ENCODE measurements around the gene RAPGEFL1.

The RAPGEFL1 gene

DNA sequence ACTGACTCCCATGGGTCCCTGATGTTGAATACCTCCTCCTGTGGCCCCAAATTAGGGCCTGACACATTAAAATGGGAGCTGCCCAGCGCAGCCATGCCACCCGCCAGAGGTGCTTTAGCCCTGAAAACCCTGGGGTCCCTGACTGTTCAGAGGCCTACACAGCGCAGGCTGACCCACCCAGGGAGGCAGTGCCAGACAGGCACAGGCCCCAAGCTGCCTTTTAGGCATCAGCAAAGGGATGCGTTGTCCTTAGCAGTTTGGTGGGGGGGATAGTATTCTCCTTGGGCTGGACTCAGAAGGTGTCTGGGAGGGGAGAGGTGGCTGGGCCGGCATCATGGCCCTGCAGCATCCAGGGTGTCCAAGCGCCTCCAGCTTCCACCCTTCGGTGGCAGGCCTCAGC lies 1.4 kb downstream of the RAPGEFL1 start:
- Histone ChIP-seq H3K79me2 (ENCODE audit: insufficient read depth, low read depth) (no peaks in the 10 kb centered on the region), H3K9ac (no peak overlapping the region), H3K4me1 (ENCODE audit: low read depth, poor library complexity, severe bottlenecking) (peaks cover 11% of the 10 kb centered on the region), H3K27me3 (ENCODE audit: insufficient read depth, low read depth) (no peaks in the 10 kb centered on the region), H4K20me1 (ENCODE audit: insufficient read depth) (no peaks in the 10 kb centered on the region), H3K36me3 (ENCODE audit: insufficient read depth) (no peaks in the 10 kb centered on the region), H2AFZ (ENCODE audit: low read depth) (no peak overlapping the region), H3K4me2 (no peak overlapping the region), H3K27ac (no peak overlapping the region), H3K4me3 (IDR thresholded peaks at IDR 0.05; ENCODE audit: insufficient read depth, low read depth, low read length) (no peak overlapping the region)
- no peak for TF ChIP-seq CTCF (conservative IDR thresholded peaks at IDR 0.05; ENCODE audit: low read depth, low read length)

- Histone ChIP-seq H2AFZ (ENCODE audit: low read depth) (no peak overlapping the region), H3K79me2 (ENCODE audit: insufficient read depth, low read depth) (no peaks in the 10 kb centered on the region), H3K4me3 (IDR thresholded peaks at IDR 0.05; ENCODE audit: insufficient read depth, low read depth, low read length) (no peak overlapping the region), H3K36me3 (ENCODE audit: insufficient read depth) (no peaks in the 10 kb centered on the region), H4K20me1 (ENCODE audit: insufficient read depth) (no peaks in the 10 kb centered on the region), H3K27me3 (ENCODE audit: insufficient read depth, low read depth) (no peaks in the 10 kb centered on the region), H3K4me1 (ENCODE audit: low read depth, poor library complexity, severe bottlenecking) (peaks cover 11% of the 10 kb centered on the region), H3K9ac (no peak overlapping the region), H3K4me2 (no peak overlapping the region), H3K27ac (no peak overlapping the region)
- no peak for TF ChIP-seq CTCF (conservative IDR thresholded peaks at IDR 0.05; ENCODE audit: low read depth, low read length)
Observed at GRCh38 chr17:40179923-40180659, 2.8 kb downstream of the RAPGEFL1 start.

DNA sequence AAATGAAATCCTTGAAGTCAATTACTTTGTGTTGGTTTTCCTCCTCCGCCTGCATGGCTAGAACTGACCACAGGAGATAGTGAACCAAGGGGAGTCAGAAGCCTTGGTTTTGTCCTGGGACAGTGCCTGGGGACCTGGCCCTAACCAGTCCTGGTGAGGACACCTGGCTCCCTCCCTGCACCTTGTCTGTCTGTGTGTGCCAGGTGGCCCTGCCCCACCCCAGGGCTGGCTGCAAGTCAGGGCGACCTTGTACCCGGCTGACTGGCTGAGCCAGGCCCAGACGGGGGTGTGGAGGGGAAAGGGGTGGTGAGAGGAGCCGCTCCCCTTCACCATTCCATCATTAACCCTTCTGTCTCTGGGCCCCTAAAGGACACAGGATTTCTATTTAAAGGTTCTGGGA lies 3.4 kb downstream of the RAPGEFL1 start:
- Histone ChIP-seq H3K79me2 (ENCODE audit: insufficient read depth, low read depth) (no peaks in the 10 kb centered on the region), H2AFZ (ENCODE audit: low read depth) (no peak overlapping the region), H4K20me1 (ENCODE audit: insufficient read depth) (no peaks in the 10 kb centered on the region), H3K9ac (no peak overlapping the region), H3K4me3 (IDR thresholded peaks at IDR 0.05; ENCODE audit: insufficient read depth, low read depth, low read length) (no peak overlapping the region), H3K27me3 (ENCODE audit: insufficient read depth, low read depth) (no peaks in the 10 kb centered on the region), H3K27ac (no peak overlapping the region), H3K36me3 (ENCODE audit: insufficient read depth) (no peaks in the 10 kb centered on the region), H3K4me1 (ENCODE audit: low read depth, poor library complexity, severe bottlenecking) (peaks cover 11% of the 10 kb centered on the region), H3K4me2 (no peak overlapping the region)
- no peak for TF ChIP-seq CTCF (conservative IDR thresholded peaks at IDR 0.05; ENCODE audit: low read depth, low read length)

- H3K4me1 ChIP-seq (ENCODE audit: low read depth, poor library complexity, severe bottlenecking): peaks cover 11% of the 10 kb centered on the region
- H3K36me3 ChIP-seq (ENCODE audit: insufficient read depth): no peaks in the 10 kb centered on the region
- H4K20me1 ChIP-seq (ENCODE audit: insufficient read depth): no peaks in the 10 kb centered on the region
- no peak for TF ChIP-seq CTCF (conservative IDR thresholded peaks at IDR 0.05; ENCODE audit: low read depth, low read length)
- H3K4me3 ChIP-seq (IDR thresholded peaks at IDR 0.05; ENCODE audit: insufficient read depth, low read depth, low read length): no peak overlapping the region
- no peak overlapping the region for H3K4me2 ChIP-seq
- no peak overlapping the region for H2AFZ ChIP-seq (ENCODE audit: low read depth)
- no peak overlapping the region for H3K9ac ChIP-seq
- H3K27me3 ChIP-seq (ENCODE audit: insufficient read depth, low read depth): no peaks in the 10 kb centered on the region
- H3K27ac ChIP-seq: no peak overlapping the region
- no peaks in the 10 kb centered on the region for H3K79me2 ChIP-seq (ENCODE audit: insufficient read depth, low read depth)
Observed at GRCh38 chr17:40181205-40181604, 3.9 kb downstream of the RAPGEFL1 start.
